Measurements from ENCODE around the gene TDRD10. TPM values are rescaled to one million over a fixed set of nuclear protein-coding genes. Genes with fewer than 3 reads are reported as not detected.

Gene TDRD10
- total RNA-seq, 1 donor, result not detected

DNA sequence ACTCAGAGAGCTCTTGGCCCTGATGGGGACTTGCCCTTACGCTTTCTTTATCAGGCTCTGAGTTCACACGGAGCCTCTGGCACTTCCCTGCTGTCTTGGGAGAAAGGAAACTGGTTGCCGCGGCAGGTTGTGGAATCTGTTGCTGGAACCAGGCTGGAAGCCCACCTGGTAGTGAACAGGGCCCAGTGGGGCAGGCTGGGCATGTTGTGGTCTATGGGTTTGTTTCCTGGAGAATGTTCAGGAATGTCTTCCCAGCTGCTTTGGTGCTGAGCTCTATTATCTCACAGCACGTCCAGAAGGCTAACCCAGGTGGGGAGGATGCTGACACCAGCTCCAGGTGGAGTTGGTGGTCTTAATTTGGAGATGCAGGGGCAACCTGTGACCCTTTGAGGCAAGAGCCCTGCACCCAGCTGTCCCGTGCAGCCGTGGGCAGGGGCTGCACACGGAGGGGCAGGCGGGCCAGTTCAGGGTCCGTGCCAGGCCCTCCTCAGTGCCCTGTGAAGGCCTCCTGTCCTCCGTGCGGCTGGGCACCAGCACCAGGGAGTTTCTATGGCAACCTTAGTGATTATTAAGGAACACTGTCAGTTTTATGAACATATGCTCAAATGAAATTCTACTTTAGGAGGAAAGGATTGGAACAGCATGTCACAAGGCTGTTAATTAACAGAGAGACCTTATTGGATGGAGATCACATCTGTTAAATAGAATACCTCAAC lies 33.3 kb upstream of the TDRD10 start:
- TF ChIP-seq, protein P1, sequence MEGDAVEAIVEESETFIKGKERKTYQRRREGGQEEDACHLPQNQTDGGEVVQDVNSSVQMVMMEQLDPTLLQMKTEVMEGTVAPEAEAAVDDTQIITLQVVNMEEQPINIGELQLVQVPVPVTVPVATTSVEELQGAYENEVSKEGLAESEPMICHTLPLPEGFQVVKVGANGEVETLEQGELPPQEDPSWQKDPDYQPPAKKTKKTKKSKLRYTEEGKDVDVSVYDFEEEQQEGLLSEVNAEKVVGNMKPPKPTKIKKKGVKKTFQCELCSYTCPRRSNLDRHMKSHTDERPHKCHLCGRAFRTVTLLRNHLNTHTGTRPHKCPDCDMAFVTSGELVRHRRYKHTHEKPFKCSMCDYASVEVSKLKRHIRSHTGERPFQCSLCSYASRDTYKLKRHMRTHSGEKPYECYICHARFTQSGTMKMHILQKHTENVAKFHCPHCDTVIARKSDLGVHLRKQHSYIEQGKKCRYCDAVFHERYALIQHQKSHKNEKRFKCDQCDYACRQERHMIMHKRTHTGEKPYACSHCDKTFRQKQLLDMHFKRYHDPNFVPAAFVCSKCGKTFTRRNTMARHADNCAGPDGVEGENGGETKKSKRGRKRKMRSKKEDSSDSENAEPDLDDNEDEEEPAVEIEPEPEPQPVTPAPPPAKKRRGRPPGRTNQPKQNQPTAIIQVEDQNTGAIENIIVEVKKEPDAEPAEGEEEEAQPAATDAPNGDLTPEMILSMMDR (IDR thresholded peaks at IDR 0.05; ENCODE audit: insufficient read depth, low read length), result no peak
- DNase-seq (ENCODE audit: low read depth), result no peak
- no peak overlapping the region for H3K4me3 ChIP-seq (ENCODE audit: low read depth, low read length)

DNA sequence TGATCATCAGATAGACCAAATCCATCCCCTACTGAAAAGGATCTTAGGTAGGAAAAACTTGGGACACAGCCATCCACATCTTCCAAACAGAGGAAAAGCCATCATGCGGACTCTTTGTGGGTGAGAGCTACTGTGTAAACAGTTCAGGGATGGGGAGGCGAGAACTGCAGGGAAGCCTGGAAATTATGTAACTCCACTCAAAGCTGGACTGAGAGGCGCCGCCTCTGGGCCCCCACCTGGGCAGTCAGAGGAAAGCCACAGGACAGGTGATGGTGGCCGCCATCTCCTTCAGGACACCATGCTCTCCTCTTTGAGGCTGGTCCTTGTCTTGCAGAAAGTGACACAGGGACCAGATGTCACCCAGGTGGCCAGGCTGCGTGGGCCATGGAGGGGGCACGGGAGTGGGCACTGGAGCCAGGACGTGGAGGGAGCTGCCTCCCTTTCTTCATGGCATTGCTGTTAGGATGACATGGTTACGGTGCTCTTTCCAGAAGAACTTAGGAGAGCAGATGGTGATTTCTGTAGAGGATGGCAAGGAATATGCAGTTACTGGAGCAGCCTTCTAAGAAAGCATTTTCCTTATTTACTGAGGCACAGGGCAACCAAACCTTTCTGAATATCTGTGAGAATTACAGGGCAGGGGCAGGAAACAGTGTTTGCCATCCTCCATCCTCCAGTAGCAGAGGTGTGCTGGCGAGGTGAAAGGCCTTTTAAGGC lies 32.0 kb upstream of the TDRD10 start:
- no peak overlapping the region for H3K4me3 ChIP-seq (ENCODE audit: low read depth, low read length)
- DNase-seq (ENCODE audit: low read depth), result no peak
- TF ChIP-seq, protein P1 (IDR thresholded peaks at IDR 0.05; ENCODE audit: insufficient read depth, low read length), result no peak

DNA sequence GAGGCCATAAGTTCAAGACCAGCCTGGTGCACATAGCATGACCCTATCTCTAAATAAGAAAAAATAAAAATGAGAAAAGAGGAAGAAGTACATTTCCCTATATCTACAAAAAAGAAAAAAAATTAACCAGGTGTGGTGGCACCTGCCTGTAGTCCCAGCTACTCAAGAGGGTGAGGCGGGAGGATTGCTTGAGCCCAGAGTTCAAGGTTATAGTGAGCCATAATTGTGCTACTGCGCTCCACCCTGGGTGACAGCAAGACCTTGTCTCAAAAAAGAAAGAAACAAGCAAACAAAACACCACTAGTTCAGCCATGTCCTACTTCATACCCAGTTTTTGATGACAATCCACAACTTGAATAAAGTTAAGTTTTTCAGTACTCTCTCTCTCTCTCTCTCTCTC lies 30.7 kb upstream of the TDRD10 start:
- DNase-seq (ENCODE audit: low read depth), result no peak
- no peak overlapping the region for H3K4me3 ChIP-seq (ENCODE audit: low read depth, low read length)
- TF ChIP-seq, protein P1 (IDR thresholded peaks at IDR 0.05; ENCODE audit: insufficient read depth, low read length), result no peak

DNA sequence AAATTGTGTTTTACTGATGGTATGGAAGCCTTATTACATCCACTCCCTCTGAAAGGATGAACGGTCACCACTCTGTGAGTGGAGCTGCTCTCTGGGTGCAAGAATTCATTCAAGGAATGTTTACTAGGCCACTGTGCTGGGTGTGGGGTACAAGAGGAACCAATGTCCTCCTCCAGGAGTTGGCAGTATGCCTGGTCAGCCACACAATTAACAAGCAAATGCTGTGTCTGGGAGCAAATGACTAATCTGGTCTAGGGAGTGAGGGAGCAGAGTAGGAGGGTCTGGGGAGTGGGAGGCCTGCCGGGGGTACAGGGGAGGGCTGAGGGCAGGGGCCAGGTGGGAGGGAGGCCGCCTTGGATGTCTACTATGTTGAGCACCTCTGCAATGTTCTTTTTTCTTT lies 27.2 kb upstream of the TDRD10 start:
- DNase-seq (ENCODE audit: low read depth), result peak; percentile 36
- H3K4me3 ChIP-seq (ENCODE audit: low read depth, low read length), result no peak overlapping the region
- TF ChIP-seq, protein P1 (IDR thresholded peaks at IDR 0.05; ENCODE audit: insufficient read depth, low read length), result no peak

DNA sequence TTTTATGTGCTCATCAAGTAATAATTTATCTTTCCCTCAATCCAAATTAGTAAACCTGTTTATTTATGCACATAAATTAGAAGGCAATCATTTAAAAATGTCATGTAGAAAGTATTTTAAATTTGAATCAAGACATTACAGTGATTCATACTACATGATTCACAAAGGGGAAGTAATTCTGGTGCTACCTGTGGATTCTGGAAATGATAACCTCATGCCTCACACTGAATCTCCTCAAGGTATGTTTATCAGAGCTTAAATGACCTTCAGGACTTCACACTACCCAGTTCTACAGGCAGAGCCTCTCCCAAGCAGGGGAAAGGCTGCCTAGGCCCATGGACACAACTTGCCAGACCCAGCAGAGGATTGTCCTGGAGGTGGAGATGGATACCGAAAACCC lies 25.2 kb upstream of the TDRD10 start:
- H3K4me3 ChIP-seq (ENCODE audit: low read depth, low read length), result no peak overlapping the region
- TF ChIP-seq, protein P1 (IDR thresholded peaks at IDR 0.05; ENCODE audit: insufficient read depth, low read length), result no peak
- DNase-seq (ENCODE audit: low read depth), result no peak

DNA sequence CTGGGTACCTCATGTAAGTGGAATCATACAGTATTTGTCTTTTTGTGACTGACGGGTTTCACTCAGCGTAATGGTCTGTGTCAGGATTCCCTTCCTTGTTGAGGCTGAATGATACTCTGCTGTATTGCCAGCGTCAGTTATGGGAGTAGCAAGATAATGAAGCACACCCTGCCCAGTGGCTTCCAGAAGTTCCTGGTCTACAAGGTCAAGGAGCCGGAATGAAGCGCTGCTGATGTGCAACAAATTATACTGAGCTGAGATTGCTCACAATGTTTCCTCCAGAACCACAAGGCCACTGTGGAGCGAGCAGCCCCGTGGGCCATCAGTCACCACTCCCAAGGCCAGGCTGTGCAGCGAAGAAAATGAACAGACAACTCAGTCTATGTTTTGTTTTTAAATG lies 24.0 kb upstream of the TDRD10 start:
- no peak overlapping the region for H3K4me3 ChIP-seq (ENCODE audit: low read depth, low read length)
- TF ChIP-seq, protein P1 (IDR thresholded peaks at IDR 0.05; ENCODE audit: insufficient read depth, low read length), result no peak
- no peak for DNase-seq (ENCODE audit: low read depth)
